ENCODE data around the gene NOTUM.

The NOTUM gene

GRCh38 chr17:82005701-82006348 is 44.8 kb upstream of the NOTUM start:
- H3K27ac ChIP-seq, result no peak overlapping the region
- TF ChIP-seq CTCF (conservative IDR thresholded peaks at IDR 0.05), result no peak

- TF ChIP-seq CTCF (conservative IDR thresholded peaks at IDR 0.05), result no peak
- no peak overlapping the region for H3K27ac ChIP-seq
These were observed 43.8 kb upstream of the NOTUM start for GRCh38 chr17:82004517-82005455.

- H3K27ac ChIP-seq, result no peak overlapping the region
- no peak for TF ChIP-seq CTCF (conservative IDR thresholded peaks at IDR 0.05)
These were observed 42.7 kb upstream of the NOTUM start for GRCh38 chr17:82003411-82004381.

- TF ChIP-seq CTCF (conservative IDR thresholded peaks at IDR 0.05), result no peak
- no peak overlapping the region for H3K27ac ChIP-seq
These were observed 40.6 kb upstream of the NOTUM start for GRCh38 chr17:82001571-82002056.

GRCh38 chr17:82000803-82001570 is 40.0 kb upstream of the NOTUM start:
- no peak overlapping the region for H3K27ac ChIP-seq

More at GRCh38 chr17:82000803-82001570, 40.0 kb upstream of the NOTUM start:
- TF ChIP-seq CTCF (conservative IDR thresholded peaks at IDR 0.05), result no peak

Measured in VCaP (cell line).